Breast epithelium (tissue), 4 donors: ENCODE data around the gene GNG7. TPM values are rescaled to one million over a fixed set of nuclear protein-coding genes. Genes with fewer than 3 reads are reported as not detected.
"Not testable (repeated sequence)": the region's sequence is repeated elsewhere in the genome, so short reads cannot be mapped to it uniquely, and the experiment has no call there.

ENCODE experiments used
- DNase-seq, 2 donors: peaks; one replicate each; pipeline ENCODE4 v3.0.0-alpha.2; 2019; ENCODE audit warnings: low spot score in 2 of 2
- H3K27ac ChIP-seq, 2 donors: fragments of 200-600 bp; sonication (generic) in 1 of 2; one replicate each; pipeline ENCODE4 v1.5.1; 2016 to 2019; ENCODE audit warnings: mild to moderate bottlenecking in 1 of 2
- H3K27me3 ChIP-seq, 2 donors: fragments of 200-600 bp; sonication (generic) in 1 of 2; one replicate each; pipeline versions ENCODE4 v1.5.1 to v1.6.0; 2017 to 2019; ENCODE audit warnings: control low read depth in 1 of 2, mild to moderate bottlenecking in 1 of 2
- H3K36me3 ChIP-seq: fragments of 200-600 bp; one replicate; pipeline ENCODE4 v1.5.1; 2019
- H3K4me1 ChIP-seq, 2 donors: fragments of 200-600 bp; sonication (generic); one replicate each; pipeline ENCODE4 v1.5.1; 2016 to 2019; ENCODE audit warnings: control low read depth in 1 of 2
- H3K4me3 ChIP-seq, 3 donors: fragments of 200-600 bp; sonication (generic); 1 replicate in 2 of 3; 2 replicates in 1 of 3; pipeline ENCODE4 v1.5.1; 2016 to 2019; ENCODE audit warnings: mild to moderate bottlenecking in 3 of 3, moderate library complexity in 2 of 3
- H3K9me3 ChIP-seq, 2 donors: fragments of 200-600 bp; sonication (generic) in 1 of 2; one replicate each; pipeline ENCODE4 v1.5.1; 2016 to 2019; ENCODE audit warnings: control low read depth in 1 of 2
- POLR2A ChIP-seq: fragments of 450-650 bp; IDR thresholded peaks from one replicate; pipeline ENCODE4 v1.6.1; 2016; ENCODE audit warnings: antibody characterized with exemption, mild to moderate bottlenecking, moderate library complexity
- POLR2AphosphoS5 ChIP-seq, 3 donors: sonication (generic); formaldehyde crosslinking; IDR thresholded peaks; one replicate each; pipeline ENCODE4 v1.6.1; 2017; ENCODE audit warnings: antibody characterized with exemption in 3 of 3
- intact Hi-C: fragments of 100-400 bp; cut with DNase I; formaldehyde crosslinking; loops from one replicate; pipeline ENCODE4 v1.15.1; 2023; ENCODE audit warnings: low total_unique reads
- total RNA-seq, 3 donors: library from RNA; depleted of rRNA; stranded (reverse); fragments of >200 nt; gene quantifications; one replicate each; pipeline ENCODE4 v1.1.0, GENCODE V29; 2016
- TF ChIP-seq, protein P1 (sequence below), 3 donors: fragments of 450-650 bp; IDR thresholded peaks; one replicate each; pipeline ENCODE4 v1.5.1; 2016 to 2017; ENCODE audit warnings: antibody characterized with exemption in 3 of 3, mild to moderate bottlenecking in 3 of 3, moderate library complexity in 3 of 3

Gene GNG7
- total RNA-seq, 3 donors from 2014 or later, result 1.6 to 7.8 (median 4.3) TPM

GRCh38 chr19:2511991-2512390, 190.5 kb downstream of the GNG7 start:
- Histone ChIP-seq H3K36me3 (no peaks in the 10 kb centered on the region), H3K27ac (no peak overlapping the region), H3K4me1 (no peaks in the 10 kb centered on the region), H3K27me3 (no peaks in the 10 kb centered on the region), H3K9me3 (no peaks in the 10 kb centered on the region), H3K4me3 (no peak overlapping the region)
- DNase-seq, result no peak
- intact Hi-C loops, result loop anchor here (1.0 kb wide), 1 partner anchor 23 kb away; no protein-coding TSS in a partner anchor
- no peak for TF ChIP-seq POLR2A
- TF ChIP-seq, protein P1, sequence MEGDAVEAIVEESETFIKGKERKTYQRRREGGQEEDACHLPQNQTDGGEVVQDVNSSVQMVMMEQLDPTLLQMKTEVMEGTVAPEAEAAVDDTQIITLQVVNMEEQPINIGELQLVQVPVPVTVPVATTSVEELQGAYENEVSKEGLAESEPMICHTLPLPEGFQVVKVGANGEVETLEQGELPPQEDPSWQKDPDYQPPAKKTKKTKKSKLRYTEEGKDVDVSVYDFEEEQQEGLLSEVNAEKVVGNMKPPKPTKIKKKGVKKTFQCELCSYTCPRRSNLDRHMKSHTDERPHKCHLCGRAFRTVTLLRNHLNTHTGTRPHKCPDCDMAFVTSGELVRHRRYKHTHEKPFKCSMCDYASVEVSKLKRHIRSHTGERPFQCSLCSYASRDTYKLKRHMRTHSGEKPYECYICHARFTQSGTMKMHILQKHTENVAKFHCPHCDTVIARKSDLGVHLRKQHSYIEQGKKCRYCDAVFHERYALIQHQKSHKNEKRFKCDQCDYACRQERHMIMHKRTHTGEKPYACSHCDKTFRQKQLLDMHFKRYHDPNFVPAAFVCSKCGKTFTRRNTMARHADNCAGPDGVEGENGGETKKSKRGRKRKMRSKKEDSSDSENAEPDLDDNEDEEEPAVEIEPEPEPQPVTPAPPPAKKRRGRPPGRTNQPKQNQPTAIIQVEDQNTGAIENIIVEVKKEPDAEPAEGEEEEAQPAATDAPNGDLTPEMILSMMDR (IDR thresholded peaks at IDR 0.05), result no peak
- TF ChIP-seq POLR2AphosphoS5 (IDR thresholded peaks at IDR 0.05), result no peak

DNA sequence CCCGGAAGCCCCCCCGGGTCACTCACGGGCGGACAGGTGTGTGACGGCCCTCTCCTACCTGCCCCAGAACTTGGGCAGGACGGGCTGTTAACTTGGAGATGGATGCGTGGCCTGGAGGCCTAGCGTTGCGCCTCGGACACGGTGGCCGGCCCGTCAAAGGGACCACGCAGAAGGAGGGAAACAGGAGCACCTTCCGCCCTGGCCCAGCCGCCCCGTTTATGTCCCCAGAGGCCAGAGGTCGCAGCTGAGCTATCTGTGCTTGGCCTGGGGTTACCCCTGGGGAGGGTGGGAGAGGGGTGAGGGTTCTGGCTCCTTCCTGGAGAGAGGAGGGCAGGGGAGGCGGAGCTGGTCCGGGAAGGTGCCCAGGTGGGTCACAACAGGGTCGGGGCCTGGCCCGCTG, 190.9 kb downstream of the GNG7 start:
- intact Hi-C loops, result no loop called here
- TF ChIP-seq, protein P1 (IDR thresholded peaks at IDR 0.05), result no peak
- no peak for TF ChIP-seq POLR2A
- TF ChIP-seq POLR2AphosphoS5 (IDR thresholded peaks at IDR 0.05), result no peak

DNA sequence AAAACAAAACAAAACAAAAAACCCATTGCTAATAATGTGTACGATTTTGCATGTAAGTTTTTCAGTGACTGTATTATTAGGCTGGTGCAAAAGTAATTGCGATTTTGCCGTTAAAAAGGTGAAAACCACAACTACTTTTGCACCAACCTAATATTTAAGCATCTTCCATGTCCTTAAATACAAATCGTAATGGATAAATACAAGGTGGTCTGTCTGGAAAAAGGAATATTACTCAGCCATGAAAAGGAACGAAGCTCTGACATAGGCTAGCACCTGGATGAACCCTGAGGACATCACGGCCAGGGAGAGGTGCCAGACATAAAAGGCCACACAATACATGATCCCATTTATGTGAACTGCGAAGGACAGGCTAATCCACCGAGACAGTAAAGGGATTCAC, 193.4 kb downstream of the GNG7 start:
- no peak for TF ChIP-seq POLR2A
- intact Hi-C loops, result no loop called here
- no peaks in the 10 kb centered on the region for H3K27me3 ChIP-seq
- H3K36me3 ChIP-seq, result no peaks in the 10 kb centered on the region
- H3K27ac ChIP-seq, result no peak overlapping the region
- DNase-seq, result no peak
- no peaks in the 10 kb centered on the region for H3K4me1 ChIP-seq
- no peak overlapping the region for H3K4me3 ChIP-seq
- no peaks in the 10 kb centered on the region for H3K9me3 ChIP-seq

More for the DNA sequence above, 190.9 kb downstream of the GNG7 start:
- Histone ChIP-seq H3K4me3 (no peak overlapping the region), H3K9me3 (no peaks in the 10 kb centered on the region), H3K27ac (no peak overlapping the region), H3K27me3 (no peaks in the 10 kb centered on the region), H3K36me3 (no peaks in the 10 kb centered on the region), H3K4me1 (no peaks in the 10 kb centered on the region)
- DNase-seq, result no peak

DNA sequence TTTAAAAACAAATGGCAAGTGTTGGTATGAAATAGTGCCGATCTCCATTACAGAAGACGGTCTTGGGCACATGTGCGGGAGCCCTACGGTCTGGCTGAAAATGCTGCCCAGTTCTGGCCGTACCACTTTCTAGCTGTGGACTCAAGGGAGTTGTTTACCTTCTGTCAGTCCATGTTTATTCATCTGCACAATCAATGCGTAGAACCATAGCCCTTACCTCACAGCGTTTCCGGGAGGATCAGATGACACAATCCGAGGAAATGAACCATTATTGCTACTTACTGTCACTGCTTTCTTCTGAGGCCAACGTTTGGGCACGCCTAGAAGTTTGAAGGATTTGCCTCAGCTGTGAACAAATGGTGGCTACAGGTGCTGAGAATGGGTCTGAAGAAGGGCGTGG, 195.4 kb downstream of the GNG7 start:
- TF ChIP-seq POLR2AphosphoS5 (IDR thresholded peaks at IDR 0.05) (peak in 2 of 3 donors; percentile 34 to 45), POLR2A (no peak)
- intact Hi-C loops, result no loop called here
- Histone ChIP-seq H3K27ac (peak overlapping the region; percentile 80 to 87), H3K4me1 (no peaks in the 10 kb centered on the region), H3K9me3 (no peaks in the 10 kb centered on the region), H3K36me3 (no peaks in the 10 kb centered on the region), H3K4me3 (peak overlapping the region in 1 of 3 donors; percentile 22), H3K27me3 (no peaks in the 10 kb centered on the region)
- peak; percentile 55 to 76 for DNase-seq

DNA sequence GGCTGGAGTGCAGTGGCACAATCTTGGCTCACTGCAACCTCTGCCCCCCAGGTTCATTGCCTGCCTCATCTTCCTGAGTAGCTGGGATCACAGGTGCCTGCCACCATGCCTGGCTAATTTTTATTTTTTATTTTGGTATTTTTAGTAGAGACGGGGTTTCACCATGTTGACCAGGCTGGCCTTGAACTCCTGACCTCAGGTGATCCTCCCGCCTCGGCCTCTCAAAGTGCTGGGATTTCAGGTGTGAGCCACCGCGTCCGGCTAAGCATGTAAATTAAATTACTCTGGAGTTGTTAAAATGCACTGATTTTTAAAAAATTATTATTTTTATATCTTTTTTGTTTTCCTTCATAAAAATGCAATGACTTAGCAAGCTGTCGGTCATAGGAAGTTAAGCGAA, 195.8 kb downstream of the GNG7 start:
- H3K4me3 ChIP-seq, DNase-seq: not testable (repeated sequence)

DNA sequence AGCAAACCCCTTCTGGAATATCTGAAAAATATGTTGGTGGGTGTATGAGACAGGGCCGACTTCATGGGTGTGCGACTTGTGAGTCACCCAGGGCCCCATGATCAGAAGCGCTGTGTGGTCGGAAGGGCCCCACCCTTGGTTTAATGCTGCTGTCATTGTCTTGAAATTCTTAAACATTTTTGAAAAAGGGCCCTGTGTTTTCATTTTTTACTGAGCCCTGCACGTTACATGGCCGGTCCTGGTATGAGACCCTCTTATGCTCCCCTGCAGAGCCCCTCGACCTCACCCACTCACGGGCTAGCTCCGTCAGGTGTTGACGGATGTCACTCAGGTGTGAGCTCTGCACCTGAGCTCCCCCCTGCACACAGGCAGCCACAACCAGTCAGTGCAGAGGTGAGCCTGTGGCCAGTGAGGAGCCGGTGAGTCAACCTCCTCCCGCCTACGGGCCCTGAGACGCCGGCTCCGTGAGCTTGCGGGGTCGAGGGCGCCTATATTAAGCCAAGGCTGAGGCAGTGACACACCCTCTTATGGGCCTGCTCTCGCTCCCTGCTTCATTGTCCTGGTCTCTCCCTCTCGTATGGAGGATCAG, 198.9 kb downstream of the GNG7 start:
- TF ChIP-seq POLR2AphosphoS5 (IDR thresholded peaks at IDR 0.05) (no peak), POLR2A (no peak)
- TF ChIP-seq, protein P1 (IDR thresholded peaks at IDR 0.05), result no peak
- intact Hi-C loops, result no loop called here

More for the DNA sequence above, 195.8 kb downstream of the GNG7 start:
- not testable (repeated sequence) for H3K36me3 ChIP-seq, H3K4me1 ChIP-seq, H3K9me3 ChIP-seq, H3K27me3 ChIP-seq
- intact Hi-C loops, result loop anchor here (1.0 kb wide), 1 partner anchor 19 kb away; no protein-coding TSS in a partner anchor
- peak overlapping the region in 1 of 2 donors; percentile 80 for H3K27ac ChIP-seq

More for the DNA sequence above, 198.9 kb downstream of the GNG7 start:
- Histone ChIP-seq H3K27me3 (no peaks in the 10 kb centered on the region), H3K36me3 (no peaks in the 10 kb centered on the region), H3K4me1 (no peaks in the 10 kb centered on the region), H3K27ac (peak overlapping the region; percentile 9 to 33), H3K9me3 (no peaks in the 10 kb centered on the region), H3K4me3 (no peak overlapping the region)
- peak in 1 of 2 donors; percentile 59 for DNase-seq
